HepG2 (cell line): Measurements from ENCODE around the gene TRABD. TPM values are rescaled to one million over a fixed set of nuclear protein-coding genes. Genes with fewer than 3 reads are reported as not detected.

Experiments
- ARID2 ChIP-seq: sonication (generic); formaldehyde crosslinking; IDR thresholded peaks from 2 replicates; pipeline ENCODE4 v1.8.1; 2022; ENCODE audit warnings: mild to moderate bottlenecking, missing genetic modification reagents, borderline replicate concordance
- CCDC6 ChIP-seq: sonication (generic); formaldehyde crosslinking; IDR thresholded peaks from 2 replicates; pipeline ENCODE4 v1.8.1; 2022; ENCODE audit warnings: mild to moderate bottlenecking, missing genetic modification reagents, moderate library complexity
- FOXK2 ChIP-seq: fragments of 450-650 bp; IDR thresholded peaks from 2 replicates; pipeline ENCODE4 v1.6.1; 2016
- FOXO4 ChIP-seq: sonication (generic); formaldehyde crosslinking; conservative IDR thresholded peaks from 2 replicates; pipeline ENCODE4 v1.8.1; 2023; ENCODE audit warnings: missing genetic modification reagents
- GATA4 ChIP-seq: sonication (generic); IDR thresholded peaks from 2 replicates; pipeline ENCODE4 v1.6.1; 2016; ENCODE audit warnings: antibody characterized with exemption, low read depth, borderline replicate concordance
- MEIS1 ChIP-seq: sonication (generic); formaldehyde crosslinking; IDR thresholded peaks from 2 replicates; pipeline ENCODE4 v1.9.0; 2021; ENCODE audit warnings: mild to moderate bottlenecking, missing genetic modification reagents, moderate library complexity, borderline replicate concordance
- MTF1 ChIP-seq: sonication (generic); formaldehyde crosslinking; IDR thresholded peaks from 2 replicates; pipeline ENCODE4 v1.5.0; 2020; ENCODE audit warnings: missing genetic modification reagents
- NBN ChIP-seq: fragments of 450-650 bp; conservative IDR thresholded peaks from 2 replicates; pipeline ENCODE4 v1.6.1; 2017
- POLR2AphosphoS2 ChIP-seq: IDR thresholded peaks from 2 replicates; pipeline ENCODE4 v1.6.1; 2011; ENCODE audit warnings: low read depth, low read length, improper control_type of control experiment
- RAD21 ChIP-seq: fragments of 450-650 bp; formaldehyde crosslinking; IDR thresholded peaks from 2 replicates; pipeline ENCODE4 v1.5.0; 2020; ENCODE audit warnings: mild to moderate bottlenecking
- RBM22 ChIP-seq: fragments of 200-400 bp; formaldehyde crosslinking; optimal IDR thresholded peaks from 2 replicates; pipeline ENCODE3; 2017; ENCODE audit warnings: mild to moderate bottlenecking, low read length, moderate library complexity
- REPIN1 ChIP-seq: sonication (generic); formaldehyde crosslinking; IDR thresholded peaks from 2 replicates; pipeline ENCODE4 v1.8.0; 2022; ENCODE audit warnings: missing genetic modification reagents, low read depth, mild to moderate bottlenecking, borderline replicate concordance
- SRSF4 ChIP-seq: fragments of 200-400 bp; formaldehyde crosslinking; IDR thresholded peaks from one replicate; pipeline ENCODE4 v1.6.1; 2018; ENCODE audit warnings: mild to moderate bottlenecking, low read depth, low read length, moderate library complexity; ENCODE audit not compliant: poor library complexity, severe bottlenecking
- ZFP91 ChIP-seq: sonication (generic); formaldehyde crosslinking; IDR thresholded peaks from 2 replicates; pipeline ENCODE4 v1.9.0; 2022; ENCODE audit warnings: missing genetic modification reagents, mild to moderate bottlenecking, borderline replicate concordance
- ZNF10 ChIP-seq: sonication (generic); formaldehyde crosslinking; IDR thresholded peaks from 2 replicates; pipeline ENCODE4 v1.4.0; 2020; ENCODE audit warnings: mild to moderate bottlenecking, low read depth, missing genetic modification reagents, borderline replicate concordance
- ZNF329 ChIP-seq: sonication (generic); formaldehyde crosslinking; IDR thresholded peaks from 2 replicates; pipeline ENCODE4 v1.9.0; 2021; ENCODE audit warnings: low read depth, mild to moderate bottlenecking, missing genetic modification reagents
- ZNF343 ChIP-seq: sonication (generic); formaldehyde crosslinking; IDR thresholded peaks from 2 replicates; pipeline ENCODE4 v1.4.0; 2020; ENCODE audit warnings: mild to moderate bottlenecking, missing genetic modification reagents
- ZNF446 ChIP-seq: sonication (generic); formaldehyde crosslinking; IDR thresholded peaks from 2 replicates; pipeline ENCODE4 v1.5.0; 2020; ENCODE audit warnings: mild to moderate bottlenecking, missing genetic modification reagents
- ZNF501 ChIP-seq: sonication (generic); formaldehyde crosslinking; IDR thresholded peaks from 2 replicates; pipeline ENCODE4 v1.5.1; 2020; ENCODE audit warnings: mild to moderate bottlenecking, moderate library complexity, missing genetic modification reagents
- ZNF644 ChIP-seq: IDR thresholded peaks from 2 replicates; pipeline ENCODE4 v1.6.1; 2016; ENCODE audit warnings: low read depth
- ZNF720 ChIP-seq: sonication (generic); formaldehyde crosslinking; IDR thresholded peaks from 2 replicates; pipeline ENCODE4 v1.4.0; 2020; ENCODE audit warnings: missing genetic modification reagents
- ZNF766 ChIP-seq: sonication (generic); formaldehyde crosslinking; IDR thresholded peaks from 2 replicates; pipeline ENCODE4 v1.5.0; 2020; ENCODE audit warnings: missing genetic modification reagents, borderline replicate concordance
- ZNF784 ChIP-seq: sonication (generic); formaldehyde crosslinking; IDR thresholded peaks from 2 replicates; pipeline ENCODE4 v1.5.1; 2020; ENCODE audit warnings: missing genetic modification reagents, mild to moderate bottlenecking, borderline replicate concordance
- ZNF883 ChIP-seq: sonication (generic); formaldehyde crosslinking; IDR thresholded peaks from 2 replicates; pipeline ENCODE4 v1.5.1; 2020; ENCODE audit warnings: mild to moderate bottlenecking, missing genetic modification reagents; ENCODE audit errors: not compliant biosample characterization
- ZSCAN22 ChIP-seq: sonication (generic); formaldehyde crosslinking; IDR thresholded peaks from 2 replicates; pipeline ENCODE4 v1.4.0; 2020; ENCODE audit warnings: mild to moderate bottlenecking, missing genetic modification reagents
- polyA plus RNA-seq, 8 experiments: library from polyadenylated mRNA; depleted of rRNA in 3 of 8; stranded (reverse) in 7 of 8; unstranded in 1 of 8; fragments of >200 nt; fragmentation: Illumina TruSeq in 4 of 8; extraction: Trizol in 4 of 8; gene quantifications; 2 replicates each; pipeline versions ENCODE4 v1.2.1 to v1.2.3, GENCODE V29; 2011 to 2016; ENCODE audit warnings: low read depth in 4 of 8, missing spikeins in 1 of 8, mixed read lengths in 1 of 8; ENCODE audit not compliant: insufficient read depth in 1 of 8
- total RNA-seq, 5 experiments: library from RNA; depleted of rRNA; stranded (reverse); fragments of >200 nt; fragmentation: Illumina TruSeq; extraction: Trizol; gene quantifications; 2 replicates each; pipeline ENCODE4 v1.2.3, GENCODE V29; 2016; ENCODE audit warnings: low read depth in 1 of 5
- TF ChIP-seq, protein P1 (sequence below): sonication (generic); formaldehyde crosslinking; IDR thresholded peaks from 2 replicates; pipeline ENCODE4 v1.5.0; 2020; ENCODE audit warnings: mild to moderate bottlenecking, missing genetic modification reagents

TRABD gene
- total and polyA plus RNA-seq, 2 of the 13 experiments (the other 11 are each of a cell fraction or from before 2014, with no cell fraction given) = 21.5 to 28.9 TPM

DNA sequence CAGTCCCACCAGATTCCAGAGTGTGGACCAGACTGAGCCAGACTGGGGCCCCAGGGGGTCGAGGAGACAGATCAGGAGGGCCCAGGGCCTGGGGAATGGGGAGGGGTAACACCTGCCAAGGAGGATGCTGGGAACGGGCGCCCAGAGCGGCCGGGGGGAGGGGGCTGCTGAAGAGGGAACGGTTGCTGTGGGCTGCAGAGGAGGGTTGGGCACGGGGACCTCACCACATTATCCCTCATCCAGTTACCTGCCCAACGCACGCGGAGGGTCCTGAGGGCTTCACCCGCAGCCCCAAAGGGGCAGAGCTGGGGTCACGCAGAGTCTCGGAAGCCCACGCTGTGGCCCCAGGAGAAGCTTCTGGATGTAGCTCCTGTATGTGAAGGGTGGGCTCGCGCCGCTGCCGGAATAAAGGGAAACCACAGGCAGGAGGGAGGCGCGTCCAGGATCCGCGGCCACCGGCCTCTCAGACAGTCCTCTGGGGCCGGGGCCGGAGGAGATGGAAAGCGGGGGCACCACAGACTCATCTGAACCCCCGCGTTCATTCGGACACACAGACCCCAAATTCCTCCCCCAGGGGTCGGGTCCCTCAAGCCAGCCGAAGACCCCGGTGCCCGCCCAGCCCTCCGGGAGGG, 14.2 kb downstream of the TRABD start (continued):
- TF ChIP-seq ZFP91 (CRISPR knock-in tag) (peak; percentile 65; the same call in 1 of the 2 replicates), ZNF501 (CRISPR knock-in tag) (peak; percentile 52; the same call in 1 of the 2 replicates), RAD21 (CRISPR knock-in tag) (no peak), NBN (no peak), ZNF329 (no peak), POLR2AphosphoS2 (no peak), MEIS1 (CRISPR knock-in tag) (no peak), FOXK2 (no peak), ZNF343 (CRISPR knock-in tag) (no peak), MTF1 (CRISPR knock-in tag) (no peak), ZNF644 (CRISPR knock-in tag) (no peak), ZNF784 (CRISPR knock-in tag) (no peak), FOXO4 (CRISPR knock-in tag) (0 out of 2 replicates have a peak, but pooled peaks have one; percentile 38), GATA4 (no peak), ZNF446 (no peak), CCDC6 (no peak), ZNF720 (no peak), SRSF4 (no peak), ARID2 (CRISPR knock-in tag) (no peak), ZNF883 (CRISPR knock-in tag) (no peak), ZSCAN22 (CRISPR knock-in tag) (no peak), RBM22 (peak; percentile 90), REPIN1 (no peak), ZNF10 (CRISPR knock-in tag) (no peak), ZNF766 (peak; percentile 8; the same call in 1 of the 2 replicates)
- TF ChIP-seq, protein P1, sequence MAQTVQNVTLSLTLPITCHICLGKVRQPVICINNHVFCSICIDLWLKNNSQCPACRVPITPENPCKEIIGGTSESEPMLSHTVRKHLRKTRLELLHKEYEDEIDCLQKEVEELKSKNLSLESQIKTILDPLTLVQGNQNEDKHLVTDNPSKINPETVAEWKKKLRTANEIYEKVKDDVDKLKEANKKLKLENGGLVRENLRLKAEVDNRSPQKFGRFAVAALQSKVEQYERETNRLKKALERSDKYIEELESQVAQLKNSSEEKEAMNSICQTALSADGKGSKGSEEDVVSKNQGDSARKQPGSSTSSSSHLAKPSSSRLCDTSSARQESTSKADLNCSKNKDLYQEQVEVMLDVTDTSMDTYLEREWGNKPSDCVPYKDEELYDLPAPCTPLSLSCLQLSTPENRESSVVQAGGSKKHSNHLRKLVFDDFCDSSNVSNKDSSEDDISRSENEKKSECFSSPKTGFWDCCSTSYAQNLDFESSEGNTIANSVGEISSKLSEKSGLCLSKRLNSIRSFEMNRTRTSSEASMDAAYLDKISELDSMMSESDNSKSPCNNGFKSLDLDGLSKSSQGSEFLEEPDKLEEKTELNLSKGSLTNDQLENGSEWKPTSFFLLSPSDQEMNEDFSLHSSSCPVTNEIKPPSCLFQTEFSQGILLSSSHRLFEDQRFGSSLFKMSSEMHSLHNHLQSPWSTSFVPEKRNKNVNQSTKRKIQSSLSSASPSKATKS (CRISPR knock-in tag) = no peak
